Loucy (cell line): ENCODE data around the gene AGPAT3.

Experiments used
- EZH2phosphoT487 ChIP-seq: fragments of 200-600 bp; IDR thresholded peaks from 2 replicates; pipeline ENCODE4 v1.6.1; 2018; ENCODE audit warnings: antibody characterized with exemption, mild to moderate bottlenecking, moderate library complexity, borderline replicate concordance
- TF ChIP-seq, protein P1 (sequence below): fragments of 200-600 bp; sonication (generic); conservative IDR thresholded peaks from 2 replicates; pipeline ENCODE4 v1.5.1; 2014; ENCODE audit warnings: mild to moderate bottlenecking, antibody characterized with exemption, low read length

- TF ChIP-seq, protein P1, sequence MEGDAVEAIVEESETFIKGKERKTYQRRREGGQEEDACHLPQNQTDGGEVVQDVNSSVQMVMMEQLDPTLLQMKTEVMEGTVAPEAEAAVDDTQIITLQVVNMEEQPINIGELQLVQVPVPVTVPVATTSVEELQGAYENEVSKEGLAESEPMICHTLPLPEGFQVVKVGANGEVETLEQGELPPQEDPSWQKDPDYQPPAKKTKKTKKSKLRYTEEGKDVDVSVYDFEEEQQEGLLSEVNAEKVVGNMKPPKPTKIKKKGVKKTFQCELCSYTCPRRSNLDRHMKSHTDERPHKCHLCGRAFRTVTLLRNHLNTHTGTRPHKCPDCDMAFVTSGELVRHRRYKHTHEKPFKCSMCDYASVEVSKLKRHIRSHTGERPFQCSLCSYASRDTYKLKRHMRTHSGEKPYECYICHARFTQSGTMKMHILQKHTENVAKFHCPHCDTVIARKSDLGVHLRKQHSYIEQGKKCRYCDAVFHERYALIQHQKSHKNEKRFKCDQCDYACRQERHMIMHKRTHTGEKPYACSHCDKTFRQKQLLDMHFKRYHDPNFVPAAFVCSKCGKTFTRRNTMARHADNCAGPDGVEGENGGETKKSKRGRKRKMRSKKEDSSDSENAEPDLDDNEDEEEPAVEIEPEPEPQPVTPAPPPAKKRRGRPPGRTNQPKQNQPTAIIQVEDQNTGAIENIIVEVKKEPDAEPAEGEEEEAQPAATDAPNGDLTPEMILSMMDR, result no peak
- TF ChIP-seq EZH2phosphoT487, result no peak
Observed at GRCh38 chr21:43905726-43906455, 40.9 kb downstream of the AGPAT3 start.
